ENCODE data around the gene HBA1. TPM values are rescaled to one million over a fixed set of nuclear protein-coding genes. Genes with fewer than 3 reads are reported as not detected.
A peak's percentile ranks its signal among the peaks of the same experiment; 100 is the strongest.

Gene HBA1
- total and polyA plus RNA-seq, 9 of the 15 experiments (the other 6 are each of a cell fraction or from before 2014, with no cell fraction given), result 128 to 2,388 (median 380) TPM

GRCh38 chr16:181565-182021 lies 5.1 kb downstream of the HBA1 start (continued):
- TF ChIP-seq STAG1 (CRISPR knock-in tag; IDR thresholded peaks at IDR 0.05; ENCODE audit: borderline replicate concordance), result no peak
- TF ChIP-seq ATF1 (CRISPR knock-in tag; IDR thresholded peaks at IDR 0.05), result no peak
- TF ChIP-seq ATF1 (tag; IDR thresholded peaks at IDR 0.05), result peak; percentile 50; the same call in 1 of the 2 replicates
- TF ChIP-seq TBP (optimal IDR thresholded peaks at IDR 0.05; ENCODE audit: low read depth, low read length), result peak; percentile 3
- TF ChIP-seq ZNF592 (IDR thresholded peaks at IDR 0.05), result no peak
- TF ChIP-seq CSDE1 (IDR thresholded peaks at IDR 0.05), result no peak
- TF ChIP-seq ZNF354B (CRISPR knock-in tag; IDR thresholded peaks at IDR 0.05), result no peak
- TF ChIP-seq ESRRA (IDR thresholded peaks at IDR 0.05; ENCODE audit: borderline replicate concordance, low read depth), result 0 out of 2 replicates have a peak, but pooled peaks have one; percentile 1
- TF ChIP-seq IRF9 (tag; IDR thresholded peaks at IDR 0.05), result no peak
- TF ChIP-seq PTRF (tag; IDR thresholded peaks at IDR 0.05), result no peak
- no peak for TF ChIP-seq THRB (CRISPR knock-in tag; conservative IDR thresholded peaks at IDR 0.05)
- TF ChIP-seq NFRKB (IDR thresholded peaks at IDR 0.05; ENCODE audit: low read depth), result no peak
- TF ChIP-seq MAX (CRISPR knock-in tag; IDR thresholded peaks at IDR 0.05), result peak; percentile 4; the same call in 1 of the 2 replicates
- TF ChIP-seq TCF7 (IDR thresholded peaks at IDR 0.05; ENCODE audit: borderline replicate concordance), result 0 out of 2 replicates have a peak, but pooled peaks have one; percentile 13
- TF ChIP-seq HNRNPLL (IDR thresholded peaks at IDR 0.05; ENCODE audit: low read depth, low read length, poor library complexity, severe bottlenecking), result no peak
- no peak for TF ChIP-seq FOXA3 (CRISPR knock-in tag; conservative IDR thresholded peaks at IDR 0.05 in 1 of 2, IDR thresholded peaks at IDR 0.05 in 1 of 2)
- TF ChIP-seq TAF1 (IDR thresholded peaks at IDR 0.05; ENCODE audit: control insufficient read depth, extremely low read depth, insufficient read depth, low read length, severe bottlenecking), result no peak
- 0 out of 2 replicates have a peak, but pooled peaks have one; percentile 3 for TF ChIP-seq ERF (CRISPR knock-in tag; IDR thresholded peaks at IDR 0.05)
- TF ChIP-seq U2AF1 (optimal IDR thresholded peaks at IDR 0.05; ENCODE audit: low read depth, low read length), result no peak
- TF ChIP-seq DEAF1 (CRISPR knock-in tag; IDR thresholded peaks at IDR 0.05), result peak; percentile 87
